ENCODE data around the gene RAD51B.

The RAD51B gene

DNA sequence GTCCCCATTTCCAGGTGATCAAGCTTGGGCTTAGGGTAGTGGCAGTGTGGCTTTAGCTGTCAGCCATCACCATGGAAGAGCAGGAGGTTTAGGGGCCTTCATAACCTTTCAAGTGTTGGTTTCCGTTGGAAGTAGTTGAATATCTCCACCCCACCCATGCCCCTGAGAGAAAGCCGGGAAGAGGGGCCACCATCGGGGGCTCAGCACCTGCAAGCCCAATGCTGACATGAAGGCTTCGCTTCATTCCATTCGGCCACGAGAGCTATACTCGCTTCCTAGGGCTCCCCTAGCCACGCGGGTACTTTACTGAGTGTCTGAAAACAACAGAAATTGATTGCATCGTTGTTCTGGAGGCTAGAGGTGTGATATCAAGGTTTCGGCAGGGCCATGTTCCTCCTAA lies 738.5 kb downstream of the RAD51B start:
- no peak for DNase-seq (ENCODE audit: low read depth, low spot score)
- H3K4me3 ChIP-seq (ENCODE audit: low read length) = no peak overlapping the region

DNA sequence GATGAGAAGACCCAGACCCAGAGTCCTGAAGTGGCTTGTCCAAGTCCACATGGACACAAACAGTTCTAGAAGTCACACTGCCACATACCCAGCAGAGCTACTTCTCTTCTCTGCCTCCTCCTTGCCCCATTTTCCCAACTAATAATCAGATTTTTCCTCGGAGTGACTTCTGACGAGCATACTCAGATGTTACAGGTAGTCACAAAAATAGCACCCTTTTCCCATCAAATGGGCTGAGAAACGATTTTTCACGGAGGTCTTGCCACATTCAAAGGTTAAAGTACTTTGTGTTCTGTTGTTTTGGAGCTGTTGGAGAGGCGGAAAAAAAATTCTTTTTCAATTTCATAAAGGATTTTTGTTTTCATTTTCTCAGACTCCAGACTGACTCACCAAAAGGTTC lies 740.4 kb downstream of the RAD51B start:
- no peak overlapping the region for H3K4me3 ChIP-seq (ENCODE audit: low read length)
- no peak for DNase-seq (ENCODE audit: low read depth, low spot score)

DNA sequence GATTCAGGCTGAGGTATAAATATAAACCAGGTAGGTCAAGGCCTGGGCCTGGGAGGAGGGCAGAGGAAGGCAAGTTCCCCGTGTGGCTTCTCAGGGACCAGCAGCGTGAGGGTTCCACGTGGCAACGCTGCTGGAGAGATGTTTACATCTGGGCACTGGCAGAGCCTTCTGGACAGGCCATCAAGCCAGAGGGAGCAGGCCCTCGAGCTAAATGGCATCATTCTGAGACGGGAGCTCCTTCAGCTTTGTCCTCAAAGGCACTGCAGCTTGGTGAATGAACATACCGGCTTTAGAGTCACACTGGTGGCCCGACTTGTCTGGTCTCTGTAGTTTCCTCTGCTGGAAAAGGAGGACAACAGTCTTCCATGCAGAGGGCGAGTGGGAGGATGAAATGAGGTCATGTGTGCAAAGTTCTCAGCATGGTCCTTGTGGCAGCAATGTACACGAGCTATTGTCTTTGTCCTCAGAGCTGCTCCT lies 742.0 kb downstream of the RAD51B start:
- no peak overlapping the region for H3K4me3 ChIP-seq (ENCODE audit: low read length)
- DNase-seq (ENCODE audit: low read depth, low spot score) = no peak

DNA sequence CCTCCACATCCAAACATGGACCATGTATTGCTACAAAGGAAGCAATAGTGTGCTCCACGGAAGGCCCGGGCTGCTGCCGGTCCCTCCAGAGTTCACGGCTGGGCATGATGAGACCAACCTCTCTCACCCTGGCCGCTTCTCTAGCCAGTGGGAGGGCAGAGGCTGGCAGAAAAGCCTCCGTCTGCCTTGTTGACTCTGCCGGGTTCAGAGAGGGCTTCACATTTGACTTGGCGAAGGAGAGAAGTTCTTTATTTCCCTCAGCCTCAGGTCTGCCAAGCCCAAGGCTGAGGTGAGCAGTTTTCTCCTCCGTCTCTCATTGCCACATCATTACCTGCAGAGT lies 743.3 kb downstream of the RAD51B start:
- no peak for DNase-seq (ENCODE audit: low read depth, low spot score)
- no peak overlapping the region for H3K4me3 ChIP-seq (ENCODE audit: low read length)

DNA sequence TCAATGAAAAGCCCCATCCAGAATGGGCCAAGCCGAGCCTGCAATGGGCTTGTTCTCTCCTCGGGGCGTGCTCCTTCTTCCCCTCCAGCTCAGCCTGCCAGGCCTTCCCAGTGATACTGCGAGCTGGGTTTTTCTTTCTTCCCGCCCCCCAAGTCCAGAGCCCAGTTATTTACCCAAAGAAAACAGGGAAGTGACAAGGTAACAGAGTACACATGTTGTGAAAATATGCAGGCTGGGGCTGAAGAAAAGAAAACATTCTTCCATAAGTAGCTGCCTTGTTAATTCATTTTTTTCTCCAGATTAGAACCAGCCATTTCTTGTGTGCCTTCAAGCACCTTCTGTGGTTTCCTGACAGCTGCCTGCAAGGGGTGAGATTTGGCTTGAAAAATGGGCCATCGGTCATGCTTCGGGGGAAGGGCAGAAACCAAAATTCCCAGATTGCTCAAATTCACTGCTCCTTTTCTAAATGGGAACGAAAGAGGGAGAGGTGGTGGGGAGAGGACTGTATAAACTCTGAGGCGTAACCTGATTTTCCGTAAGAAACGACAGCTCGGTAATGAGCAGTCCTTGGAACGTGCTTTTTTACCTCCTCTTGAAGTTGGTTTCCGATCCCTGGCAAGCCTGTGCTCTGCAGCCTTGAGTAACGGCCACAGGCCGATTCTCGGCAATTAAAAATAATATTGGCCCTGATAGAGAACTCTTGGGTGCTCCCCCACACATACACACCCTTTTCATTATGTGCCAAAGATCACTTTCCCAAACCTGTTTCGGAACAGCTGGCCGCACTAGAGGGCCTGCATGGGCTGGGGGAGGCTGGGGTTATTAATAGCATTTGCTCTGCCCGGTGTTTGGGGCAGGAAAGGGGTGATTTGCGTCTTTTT lies 743.9 kb downstream of the RAD51B start:
- H3K4me3 ChIP-seq (ENCODE audit: low read length) = no peak overlapping the region

DNA sequence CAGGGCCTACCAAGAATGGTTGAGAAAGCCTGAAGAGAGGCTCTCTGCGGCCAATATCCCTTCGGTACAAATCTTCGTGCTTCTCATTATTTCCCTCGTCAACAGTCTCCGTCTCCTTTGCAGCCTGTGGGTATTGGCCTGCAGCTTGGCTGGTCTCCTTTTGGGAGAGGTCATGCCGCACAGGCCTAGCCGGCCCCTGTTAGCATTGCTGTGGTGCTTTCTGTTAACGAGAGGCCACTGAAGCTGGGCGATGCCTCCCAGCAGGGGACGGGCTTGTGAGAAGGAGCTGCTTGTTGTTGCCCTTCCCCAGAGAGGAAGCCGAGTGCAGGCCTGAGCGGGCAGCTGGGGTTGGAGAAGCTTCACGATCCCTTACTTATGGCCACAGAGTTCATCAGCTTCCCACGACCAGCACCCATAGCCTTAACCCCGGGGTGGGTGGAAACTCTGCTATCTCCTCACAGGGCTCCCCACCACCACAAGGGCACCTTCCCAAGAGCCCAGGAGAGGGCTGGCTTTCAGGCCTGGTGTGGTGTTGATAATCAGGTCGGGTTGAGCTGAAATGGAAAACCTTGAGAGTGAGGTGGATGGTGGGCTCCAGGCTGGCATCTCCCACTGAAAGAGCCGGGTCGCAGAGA lies 744.7 kb downstream of the RAD51B start:
- H3K4me3 ChIP-seq (ENCODE audit: low read length) = no peak overlapping the region
- no peak for DNase-seq (ENCODE audit: low read depth, low spot score)

More for the DNA sequence above, 743.9 kb downstream of the RAD51B start:
- peak; percentile 20 for DNase-seq (ENCODE audit: low read depth, low spot score)

DNA sequence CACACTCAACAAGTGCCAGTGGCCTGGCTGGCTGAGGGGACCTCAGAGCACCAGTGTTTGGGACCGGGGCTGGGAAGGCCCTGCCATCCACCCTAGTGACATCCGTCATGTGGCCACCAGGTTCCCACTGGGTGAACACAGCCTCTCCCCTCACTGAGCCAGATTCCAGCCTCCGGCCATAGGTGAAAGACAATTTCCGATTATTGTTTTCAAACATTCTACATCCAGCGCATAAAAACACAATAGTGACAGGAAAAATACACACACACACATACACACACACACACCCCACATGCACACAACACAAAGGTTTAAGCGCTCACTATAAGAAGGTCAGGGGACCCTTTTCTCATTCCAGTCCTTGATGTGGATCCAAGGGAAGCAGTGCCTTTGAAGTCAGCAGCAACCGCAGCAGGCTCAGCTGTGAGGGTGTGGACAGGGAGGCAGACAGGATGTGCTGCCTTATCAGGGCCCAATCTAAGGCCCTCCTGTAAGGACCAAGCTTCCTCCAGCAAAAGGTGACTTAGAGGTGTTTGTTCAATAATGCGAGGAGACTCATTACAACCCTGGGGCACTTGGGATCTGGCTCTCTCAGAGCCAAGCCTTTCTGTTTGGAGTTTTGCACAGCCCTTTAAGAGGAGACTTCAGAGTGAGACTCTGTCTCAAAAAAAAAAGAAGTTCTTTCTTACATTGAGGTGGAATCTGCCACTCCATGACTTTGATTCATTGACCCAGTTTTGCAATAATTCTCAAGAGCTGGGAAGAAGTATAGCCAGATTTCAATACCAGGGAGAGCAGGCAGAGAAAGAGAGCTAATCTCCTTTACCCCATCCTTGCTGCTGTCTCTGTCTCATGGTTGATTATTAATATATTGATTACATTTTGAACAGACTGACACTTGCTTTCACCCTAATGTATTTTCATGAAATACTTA lies 745.5 kb downstream of the RAD51B start:
- H3K4me3 ChIP-seq (ENCODE audit: low read length) = no peak overlapping the region

DNA sequence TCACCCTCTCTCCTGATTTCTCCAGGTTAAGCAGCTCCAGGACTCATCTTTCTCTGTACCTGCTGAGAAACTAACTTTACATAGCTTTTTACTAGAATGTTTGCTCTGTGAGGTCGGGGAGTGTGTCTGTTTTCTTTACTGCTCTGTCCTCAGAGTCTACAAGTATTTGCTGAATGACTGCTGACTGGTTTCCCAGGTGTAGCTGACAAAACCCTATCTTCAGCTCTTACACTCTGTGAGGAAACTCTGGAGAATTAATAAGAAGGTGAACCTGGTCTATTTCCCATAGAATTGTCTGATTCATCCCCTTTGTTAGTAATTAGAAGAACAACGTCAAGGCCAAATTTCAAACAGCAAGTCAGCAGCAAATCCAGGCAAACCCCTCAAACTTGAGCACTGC lies 746.5 kb downstream of the RAD51B start:
- DNase-seq (ENCODE audit: low read depth, low spot score) = no peak

More for the DNA sequence above, 745.5 kb downstream of the RAD51B start:
- peak; percentile 59 for DNase-seq (ENCODE audit: low read depth, low spot score)

DNA sequence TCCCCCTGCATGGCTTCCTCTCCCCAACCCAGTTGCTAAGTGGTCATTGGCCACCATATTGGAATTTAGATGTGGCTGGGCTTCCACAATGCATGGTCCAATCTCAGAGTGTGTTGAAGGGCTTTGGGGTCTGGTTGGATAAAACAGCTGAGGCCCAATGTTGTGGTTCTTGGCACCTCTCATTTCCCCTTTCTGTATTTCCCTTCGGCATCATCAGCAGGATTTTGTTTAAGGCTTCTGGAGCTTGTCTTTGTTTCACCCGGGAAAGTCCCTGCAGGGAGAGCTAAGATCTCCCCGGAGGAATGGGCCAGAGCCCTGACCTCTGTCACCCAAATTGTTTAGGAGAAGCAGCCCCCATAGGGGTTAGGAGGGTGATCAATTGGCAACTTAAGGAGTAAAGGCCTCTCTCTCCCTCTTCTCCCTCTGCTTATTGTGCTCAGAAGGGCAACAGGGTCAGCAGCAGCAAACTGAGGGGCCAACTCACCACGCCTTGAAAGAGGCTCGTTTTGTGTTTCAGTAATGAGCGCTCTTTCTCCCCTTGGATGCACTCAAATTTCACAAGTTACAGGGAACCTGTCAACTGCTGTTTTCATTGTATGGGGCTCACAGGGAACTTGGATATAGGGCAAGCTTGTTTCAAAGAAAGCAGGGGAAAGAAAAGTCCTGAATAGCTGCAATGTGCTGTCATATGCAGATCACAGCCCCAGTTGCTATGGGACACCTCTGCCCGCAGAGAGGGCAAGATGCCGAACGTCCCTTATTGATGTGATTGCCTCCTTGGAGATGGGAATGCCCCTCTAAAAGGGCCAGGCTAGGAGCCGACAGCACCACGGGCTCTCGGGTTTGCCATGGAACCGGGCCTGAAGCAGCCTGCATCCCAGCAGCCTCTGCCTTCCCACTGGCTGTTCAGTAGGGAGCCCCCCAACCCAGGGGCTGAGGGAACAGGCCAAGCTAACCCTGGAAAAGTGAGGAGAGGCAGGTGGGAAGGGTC lies 749.6 kb downstream of the RAD51B start:
- H3K4me3 ChIP-seq (ENCODE audit: low read length) = no peak overlapping the region

More for the DNA sequence above, 746.5 kb downstream of the RAD51B start:
- H3K4me3 ChIP-seq (ENCODE audit: low read length) = no peak overlapping the region

DNA sequence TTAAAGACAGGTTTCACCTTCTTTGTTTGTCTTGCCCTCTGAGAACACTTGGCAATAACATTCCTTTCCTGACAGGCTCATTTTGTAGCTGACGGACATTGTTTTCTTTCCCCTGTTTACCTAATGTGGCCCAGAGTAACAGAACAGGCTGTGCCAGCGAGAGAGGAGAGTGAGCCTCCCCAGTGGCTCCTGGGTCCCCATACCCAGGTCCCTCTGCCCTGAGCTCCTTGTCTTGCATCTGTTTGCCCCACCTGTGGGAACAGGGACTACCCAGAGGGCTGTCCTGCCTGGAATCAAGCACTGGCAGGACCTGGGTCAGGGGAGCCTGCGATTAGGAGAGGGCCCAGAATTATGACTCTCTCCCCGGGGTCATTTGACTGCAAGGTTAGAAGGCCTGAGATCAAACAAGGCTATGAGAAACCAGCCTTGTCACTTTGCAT lies 750.4 kb downstream of the RAD51B start:
- DNase-seq (ENCODE audit: low read depth, low spot score) = no peak
- H3K4me3 ChIP-seq (ENCODE audit: low read length) = no peak overlapping the region

More for the DNA sequence above, 749.6 kb downstream of the RAD51B start:
- DNase-seq (ENCODE audit: low read depth, low spot score) = no peak

DNA sequence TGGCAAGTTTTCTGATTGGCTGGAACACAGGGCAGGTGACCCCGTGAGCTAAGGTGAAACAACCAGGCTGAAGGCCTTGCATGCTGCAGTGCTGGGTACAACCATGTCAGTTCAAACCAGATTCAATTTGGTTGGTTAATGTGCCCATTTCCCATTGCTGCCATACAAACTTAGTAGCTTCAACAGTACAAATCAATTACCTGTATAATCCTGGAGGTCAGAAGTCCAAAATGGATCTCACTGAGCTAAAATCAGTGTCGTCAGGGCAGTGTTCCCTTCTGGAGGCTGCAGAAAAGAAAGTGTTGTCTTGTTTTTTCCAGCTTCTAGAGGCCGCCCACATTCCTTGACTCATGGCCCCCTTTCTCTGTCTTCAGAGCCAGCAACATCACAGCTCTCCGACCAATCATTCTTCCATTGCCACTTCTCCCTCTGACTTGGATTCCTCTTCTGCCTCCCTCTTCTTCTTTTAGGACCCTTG lies 751.6 kb downstream of the RAD51B start:
- no peak overlapping the region for H3K4me3 ChIP-seq (ENCODE audit: low read length)
- DNase-seq (ENCODE audit: low read depth, low spot score) = no peak

DNA sequence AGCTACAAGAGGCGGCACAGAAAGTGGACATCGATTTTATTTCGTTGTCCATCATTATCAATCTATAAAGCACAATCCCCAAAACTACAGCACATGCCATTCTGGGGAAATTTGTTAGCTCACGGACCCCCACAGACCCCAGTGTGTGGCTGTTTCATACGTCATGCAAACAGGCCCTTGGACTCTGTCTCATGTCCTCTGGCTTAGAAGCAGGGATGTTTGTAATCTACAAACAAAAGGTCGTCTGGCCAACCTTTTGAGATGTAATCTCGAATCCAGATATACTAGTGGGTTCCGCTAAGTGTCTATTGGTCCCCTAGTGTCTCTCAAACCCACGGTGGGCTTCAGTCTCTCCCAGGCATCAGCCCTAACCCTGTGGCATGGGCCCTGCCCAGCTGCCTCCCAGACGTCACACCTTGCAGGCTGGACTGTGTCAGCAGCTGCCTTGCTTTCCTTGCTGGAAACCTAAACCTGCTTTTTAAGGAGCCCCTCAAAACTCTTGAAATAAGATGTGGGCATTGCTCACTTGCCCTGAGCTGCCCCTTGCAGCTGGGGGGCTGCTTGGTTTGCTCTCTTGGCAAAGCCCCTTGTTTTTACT lies 752.4 kb downstream of the RAD51B start:
- no peak overlapping the region for H3K4me3 ChIP-seq (ENCODE audit: low read length)
- DNase-seq (ENCODE audit: low read depth, low spot score) = no peak

DNA sequence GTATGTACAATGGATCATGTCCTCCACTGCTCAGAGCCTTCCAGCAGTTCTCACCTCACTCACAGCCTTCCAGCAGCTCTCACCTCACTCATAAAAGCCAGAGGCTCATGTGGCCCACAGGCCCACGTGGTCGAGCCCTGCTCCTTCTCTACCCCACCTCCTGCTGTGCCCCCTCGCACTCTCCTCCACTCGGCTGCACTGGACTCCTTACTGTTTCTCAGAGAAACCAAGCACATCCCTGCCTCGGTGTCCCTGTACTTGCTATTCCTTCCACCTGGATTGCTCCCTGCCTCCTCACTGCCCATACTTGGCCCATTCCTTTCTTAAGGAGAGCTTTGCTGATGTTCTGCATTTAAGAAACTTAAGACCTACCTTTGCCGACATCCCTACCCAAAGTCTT lies 753.5 kb downstream of the RAD51B start:
- H3K4me3 ChIP-seq (ENCODE audit: low read length) = no peak overlapping the region

DNA sequence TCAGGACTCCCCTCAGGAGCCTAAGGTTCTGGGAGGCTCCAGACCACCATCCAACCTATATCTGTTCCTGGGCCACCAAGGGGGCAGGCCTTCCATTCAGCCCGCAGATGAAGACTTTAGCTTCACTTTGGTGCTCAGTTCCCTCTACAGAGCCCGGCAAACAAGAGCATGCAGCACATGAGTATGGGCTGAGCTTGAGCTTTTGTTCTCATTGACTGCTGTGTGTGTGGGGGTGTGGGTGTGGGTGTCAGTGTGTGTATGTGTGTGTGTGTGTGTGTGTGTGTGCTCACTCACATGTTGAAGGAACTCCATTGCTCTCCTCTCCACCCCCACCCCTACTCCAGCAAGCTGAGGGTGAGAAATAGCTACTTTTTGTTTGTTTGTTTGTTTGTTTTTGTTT lies 754.1 kb downstream of the RAD51B start:
- DNase-seq (ENCODE audit: low read depth, low spot score) = no peak
- no peak overlapping the region for H3K4me3 ChIP-seq (ENCODE audit: low read length)

More for the DNA sequence above, 753.5 kb downstream of the RAD51B start:
- DNase-seq (ENCODE audit: low read depth, low spot score) = no peak

DNA sequence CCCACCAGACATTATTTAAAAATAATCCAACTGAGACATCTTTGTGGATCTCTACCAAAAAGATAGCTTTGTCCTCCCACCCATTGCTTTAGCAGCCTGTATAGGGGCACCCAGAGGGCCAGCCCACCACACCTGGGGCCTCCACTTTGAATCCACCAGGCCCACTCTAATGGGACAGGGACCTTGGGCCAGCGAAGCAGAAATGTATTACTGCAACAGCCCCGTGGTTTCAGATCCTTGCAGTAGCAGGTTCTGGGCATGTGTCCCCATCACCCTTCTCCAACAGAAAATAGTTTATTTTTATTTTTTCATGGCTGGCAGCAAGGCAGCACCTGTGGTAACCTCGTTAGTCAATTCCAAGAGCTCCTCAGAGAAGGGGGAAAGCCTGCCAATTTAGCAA lies 754.9 kb downstream of the RAD51B start:
- no peak overlapping the region for H3K4me3 ChIP-seq (ENCODE audit: low read length)
- DNase-seq (ENCODE audit: low read depth, low spot score) = no peak

DNA sequence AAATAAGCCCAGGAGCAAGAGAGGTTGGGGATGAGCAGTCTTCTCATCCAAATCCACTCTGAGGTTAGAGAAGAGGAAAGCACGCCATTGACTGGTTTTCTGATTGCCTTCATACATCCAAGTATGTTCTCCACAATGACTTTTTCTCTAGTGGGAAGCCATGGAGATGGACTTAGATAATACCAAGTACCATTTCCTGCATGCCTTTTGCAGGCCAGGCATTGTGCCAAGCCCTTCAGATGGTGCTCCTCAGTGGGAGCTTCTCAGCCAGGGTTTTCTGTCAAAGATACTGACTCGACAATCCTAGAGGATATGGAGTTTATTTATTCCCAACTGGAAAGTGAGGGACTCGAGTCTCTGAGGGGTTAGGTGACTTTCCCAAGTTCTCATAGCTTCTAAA lies 755.3 kb downstream of the RAD51B start:
- no peak for DNase-seq (ENCODE audit: low read depth, low spot score)

DNA sequence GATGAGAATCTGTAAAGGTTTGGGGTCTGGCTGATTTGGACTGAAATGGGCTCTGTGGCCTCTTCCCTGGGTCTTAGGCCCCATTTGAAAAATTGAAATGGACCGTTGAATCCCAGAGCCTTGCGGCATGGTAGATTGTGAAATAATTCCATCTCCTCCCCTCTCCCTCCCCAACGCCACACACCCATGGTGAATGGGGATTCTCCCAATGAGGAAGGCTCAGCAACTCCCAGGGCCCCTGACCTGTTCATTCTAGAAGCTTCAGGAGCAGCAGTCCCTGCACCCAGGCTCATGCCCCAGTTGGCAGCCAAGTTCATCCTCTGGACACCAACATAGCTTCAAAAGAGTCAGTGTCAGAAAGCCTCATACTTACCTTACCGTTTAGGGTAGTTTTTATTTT lies 755.8 kb downstream of the RAD51B start:
- DNase-seq (ENCODE audit: low read depth, low spot score) = no peak
- H3K4me3 ChIP-seq (ENCODE audit: low read length) = no peak overlapping the region

More for the DNA sequence above, 755.3 kb downstream of the RAD51B start:
- H3K4me3 ChIP-seq (ENCODE audit: low read length) = no peak overlapping the region

DNA sequence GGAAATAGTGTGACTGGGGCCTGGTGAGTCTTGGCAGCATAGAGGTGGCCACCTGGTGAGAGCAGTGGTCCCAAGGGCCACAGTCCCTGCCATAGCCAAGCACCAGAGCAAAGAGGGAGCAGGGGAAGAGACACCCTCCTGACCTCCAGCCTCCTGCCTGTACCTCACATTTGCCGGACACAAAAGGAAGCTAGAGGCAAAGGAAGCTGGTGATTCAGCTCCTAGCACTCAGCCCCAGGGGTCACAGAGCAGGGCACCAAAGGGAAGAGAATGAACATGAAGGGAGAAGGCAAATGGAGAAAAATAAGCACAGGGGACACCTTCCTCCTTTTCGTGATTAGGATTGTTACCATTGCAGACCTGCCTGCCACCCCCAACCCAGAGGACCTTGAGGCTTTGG lies 756.5 kb downstream of the RAD51B start:
- H3K4me3 ChIP-seq (ENCODE audit: low read length) = no peak overlapping the region
- no peak for DNase-seq (ENCODE audit: low read depth, low spot score)

Data from Jurkat, Clone E6-1 (cell line).